ENCODE data around the gene SLC8A2. TPM values are rescaled to one million over a fixed set of nuclear protein-coding genes. Genes with fewer than 3 reads are reported as not detected.

Gene SLC8A2
- total and polyA plus RNA-seq, 2 experiments from 2014 or later: 0.86 to 10.0 TPM

DNA sequence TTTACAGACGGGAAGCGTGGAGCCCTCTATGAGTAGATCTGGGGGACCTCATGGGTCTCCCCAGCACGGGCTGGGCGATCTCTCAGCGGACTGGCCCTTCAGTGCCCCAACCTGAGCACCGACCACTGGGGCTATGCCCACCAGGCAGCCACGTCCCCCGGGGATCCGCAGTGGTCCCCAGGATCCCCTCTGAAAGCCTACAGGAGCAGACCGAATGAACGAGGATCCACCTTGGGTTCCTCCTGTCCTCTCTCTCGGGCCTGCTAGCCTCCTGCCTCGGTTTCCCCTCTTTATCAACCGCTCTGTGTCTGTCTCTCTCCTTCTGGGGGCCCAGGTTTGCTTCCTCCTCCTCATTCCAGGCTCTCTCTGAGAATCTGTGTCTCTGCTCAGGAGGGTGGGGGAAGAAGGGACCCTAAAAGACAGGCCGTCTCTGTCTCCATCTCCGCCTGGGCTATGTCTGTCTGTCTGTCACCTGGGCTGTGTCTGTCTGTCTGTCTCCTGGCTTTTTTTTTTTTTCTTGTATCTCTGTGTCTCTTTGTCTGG is 50.4 kb downstream of the SLC8A2 start:
- peaks cover 4% of the 10 kb centered on the region; the same call in 1 of the 3 replicates for H3K36me3 Mint-ChIP-seq (ENCODE audit: low read depth)

More for the DNA sequence above, 50.4 kb downstream of the SLC8A2 start:
- Histone ChIP-seq H2AFZ (no peak overlapping the region), H3K27me3 (ENCODE audit: insufficient read depth) (peaks cover 93% of the 10 kb centered on the region), H4K20me1 (replicated peaks; ENCODE audit: insufficient read depth) (no peaks in the 10 kb centered on the region), H3K27ac (ENCODE audit: low read depth) (no peak overlapping the region), H3F3A (replicated peaks; ENCODE audit: low read depth) (peaks cover 17% of the 10 kb centered on the region), H3K79me2 (replicated peaks; ENCODE audit: insufficient read depth) (0 out of 2 replicates have a peak, but pooled peaks cover 7% of the 10 kb centered on the region), H3K4me2 (peak overlapping the region; percentile 94), H3K36me3 (ENCODE audit: insufficient read depth) (no peaks in the 10 kb centered on the region), H3K9me2 (ENCODE audit: insufficient read depth) (no peaks in the 10 kb centered on the region), H3K4me1 (ENCODE audit: insufficient read depth) (peaks cover 43% of the 10 kb centered on the region), H3K4me3 (peak overlapping the region; percentile 91)
- Mint-ChIP-seq H3K9me3 (peaks cover 5% of the 10 kb centered on the region), H3K4me1 (peaks cover 53% of the 10 kb centered on the region), H3K27me3 (ENCODE audit: insufficient read depth, low read depth, poor library complexity) (peaks cover 86% of the 10 kb centered on the region), H3K27ac (no peak overlapping the region), H3K4me3 (peak overlapping the region; percentile 69)
- no peak for DNase-seq (ENCODE audit: low spot score)
- no peak for ATAC-seq
- no peak for TF ChIP-seq ZNF462 (CRISPR knock-in tag; IDR thresholded peaks at IDR 0.05)
- TF ChIP-seq ZNF331 (CRISPR knock-in tag; IDR thresholded peaks at IDR 0.05; ENCODE audit: low read depth): no peak
- no peak for TF ChIP-seq POLR2AphosphoS5 (IDR thresholded peaks at IDR 0.05; ENCODE audit: low read depth)
- TF ChIP-seq EZH2 (IDR thresholded peaks at IDR 0.05; ENCODE audit: low read depth, unreplicated experiment): no peak
- no peak for TF ChIP-seq NANOG (IDR thresholded peaks at IDR 0.05; ENCODE audit: borderline replicate concordance)
- no peak for TF ChIP-seq STAT1 (IDR thresholded peaks at IDR 0.05; ENCODE audit: unreplicated experiment)
- TF ChIP-seq, protein P1, sequence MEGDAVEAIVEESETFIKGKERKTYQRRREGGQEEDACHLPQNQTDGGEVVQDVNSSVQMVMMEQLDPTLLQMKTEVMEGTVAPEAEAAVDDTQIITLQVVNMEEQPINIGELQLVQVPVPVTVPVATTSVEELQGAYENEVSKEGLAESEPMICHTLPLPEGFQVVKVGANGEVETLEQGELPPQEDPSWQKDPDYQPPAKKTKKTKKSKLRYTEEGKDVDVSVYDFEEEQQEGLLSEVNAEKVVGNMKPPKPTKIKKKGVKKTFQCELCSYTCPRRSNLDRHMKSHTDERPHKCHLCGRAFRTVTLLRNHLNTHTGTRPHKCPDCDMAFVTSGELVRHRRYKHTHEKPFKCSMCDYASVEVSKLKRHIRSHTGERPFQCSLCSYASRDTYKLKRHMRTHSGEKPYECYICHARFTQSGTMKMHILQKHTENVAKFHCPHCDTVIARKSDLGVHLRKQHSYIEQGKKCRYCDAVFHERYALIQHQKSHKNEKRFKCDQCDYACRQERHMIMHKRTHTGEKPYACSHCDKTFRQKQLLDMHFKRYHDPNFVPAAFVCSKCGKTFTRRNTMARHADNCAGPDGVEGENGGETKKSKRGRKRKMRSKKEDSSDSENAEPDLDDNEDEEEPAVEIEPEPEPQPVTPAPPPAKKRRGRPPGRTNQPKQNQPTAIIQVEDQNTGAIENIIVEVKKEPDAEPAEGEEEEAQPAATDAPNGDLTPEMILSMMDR (conservative IDR thresholded peaks at IDR 0.05; ENCODE audit: low read depth in 2 of 2): no peak
- TF ChIP-seq JUNB (IDR thresholded peaks at IDR 0.05; ENCODE audit: unreplicated experiment): no peak
- TF ChIP-seq, protein P2, sequence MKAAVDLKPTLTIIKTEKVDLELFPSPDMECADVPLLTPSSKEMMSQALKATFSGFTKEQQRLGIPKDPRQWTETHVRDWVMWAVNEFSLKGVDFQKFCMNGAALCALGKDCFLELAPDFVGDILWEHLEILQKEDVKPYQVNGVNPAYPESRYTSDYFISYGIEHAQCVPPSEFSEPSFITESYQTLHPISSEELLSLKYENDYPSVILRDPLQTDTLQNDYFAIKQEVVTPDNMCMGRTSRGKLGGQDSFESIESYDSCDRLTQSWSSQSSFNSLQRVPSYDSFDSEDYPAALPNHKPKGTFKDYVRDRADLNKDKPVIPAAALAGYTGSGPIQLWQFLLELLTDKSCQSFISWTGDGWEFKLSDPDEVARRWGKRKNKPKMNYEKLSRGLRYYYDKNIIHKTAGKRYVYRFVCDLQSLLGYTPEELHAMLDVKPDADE (IDR thresholded peaks at IDR 0.05): no peak
- TF ChIP-seq, protein P3, sequence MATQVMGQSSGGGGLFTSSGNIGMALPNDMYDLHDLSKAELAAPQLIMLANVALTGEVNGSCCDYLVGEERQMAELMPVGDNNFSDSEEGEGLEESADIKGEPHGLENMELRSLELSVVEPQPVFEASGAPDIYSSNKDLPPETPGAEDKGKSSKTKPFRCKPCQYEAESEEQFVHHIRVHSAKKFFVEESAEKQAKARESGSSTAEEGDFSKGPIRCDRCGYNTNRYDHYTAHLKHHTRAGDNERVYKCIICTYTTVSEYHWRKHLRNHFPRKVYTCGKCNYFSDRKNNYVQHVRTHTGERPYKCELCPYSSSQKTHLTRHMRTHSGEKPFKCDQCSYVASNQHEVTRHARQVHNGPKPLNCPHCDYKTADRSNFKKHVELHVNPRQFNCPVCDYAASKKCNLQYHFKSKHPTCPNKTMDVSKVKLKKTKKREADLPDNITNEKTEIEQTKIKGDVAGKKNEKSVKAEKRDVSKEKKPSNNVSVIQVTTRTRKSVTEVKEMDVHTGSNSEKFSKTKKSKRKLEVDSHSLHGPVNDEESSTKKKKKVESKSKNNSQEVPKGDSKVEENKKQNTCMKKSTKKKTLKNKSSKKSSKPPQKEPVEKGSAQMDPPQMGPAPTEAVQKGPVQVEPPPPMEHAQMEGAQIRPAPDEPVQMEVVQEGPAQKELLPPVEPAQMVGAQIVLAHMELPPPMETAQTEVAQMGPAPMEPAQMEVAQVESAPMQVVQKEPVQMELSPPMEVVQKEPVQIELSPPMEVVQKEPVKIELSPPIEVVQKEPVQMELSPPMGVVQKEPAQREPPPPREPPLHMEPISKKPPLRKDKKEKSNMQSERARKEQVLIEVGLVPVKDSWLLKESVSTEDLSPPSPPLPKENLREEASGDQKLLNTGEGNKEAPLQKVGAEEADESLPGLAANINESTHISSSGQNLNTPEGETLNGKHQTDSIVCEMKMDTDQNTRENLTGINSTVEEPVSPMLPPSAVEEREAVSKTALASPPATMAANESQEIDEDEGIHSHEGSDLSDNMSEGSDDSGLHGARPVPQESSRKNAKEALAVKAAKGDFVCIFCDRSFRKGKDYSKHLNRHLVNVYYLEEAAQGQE (IDR thresholded peaks at IDR 0.05; ENCODE audit: unreplicated experiment): no peak
- TF ChIP-seq CREB1 (CRISPR knock-in tag; IDR thresholded peaks at IDR 0.05; ENCODE audit: low read depth): no peak
- no peak for TF ChIP-seq ZNF114 (CRISPR knock-in tag; IDR thresholded peaks at IDR 0.05)
- no peak for TF ChIP-seq EZH2phosphoT487 (IDR thresholded peaks at IDR 0.05; ENCODE audit: unreplicated experiment)
